ENCODE results near the gene ACOT9. TPM values are rescaled to one million over a fixed set of nuclear protein-coding genes. Genes with fewer than 3 reads are reported as not detected.

The ACOT9 gene
- total RNA-seq, 2 donors from 2014 or later: 23.6 to 26.0 TPM

- TF ChIP-seq CTCF (IDR thresholded peaks at IDR 0.05): no peak
- Histone ChIP-seq H3K9ac (ENCODE audit: low read depth in 2 of 2, low read length in 2 of 2) (no peak overlapping the region), H3K9me3 (no peaks in the 10 kb centered on the region), H3K4me3 (no peak overlapping the region), H3K4me1 (no peaks in the 10 kb centered on the region), H3K27me3 (no peaks in the 10 kb centered on the region), H3K36me3 (no peaks in the 10 kb centered on the region), H3K27ac (no peak overlapping the region)
- intact Hi-C loops (cut with DNase I): no loop called here
- DNase-seq: no peak
Observed at GRCh38 chrX:23770142-23770541, 27.1 kb upstream of the ACOT9 start.

GRCh38 chrX:23766650-23767551, 23.8 kb upstream of the ACOT9 start:
- no peak overlapping the region for H3K9ac ChIP-seq (ENCODE audit: low read depth in 2 of 2, low read length in 2 of 2)
- intact Hi-C loops (cut with DNase I): no loop called here
- no peaks in the 10 kb centered on the region for H3K4me1 ChIP-seq
- H3K36me3 ChIP-seq: no peaks in the 10 kb centered on the region
- H3K9me3 ChIP-seq: no peaks in the 10 kb centered on the region
- no peaks in the 10 kb centered on the region for H3K27me3 ChIP-seq
- no peak overlapping the region for H3K27ac ChIP-seq
- H3K4me3 ChIP-seq: no peak overlapping the region
- no peak for DNase-seq
- no peak for TF ChIP-seq CTCF (IDR thresholded peaks at IDR 0.05)

- Histone ChIP-seq H3K27ac (no peak overlapping the region), H3K27me3 (no peaks in the 10 kb centered on the region), H3K36me3 (no peaks in the 10 kb centered on the region), H3K4me1 (no peaks in the 10 kb centered on the region), H3K9me3 (no peaks in the 10 kb centered on the region), H3K4me3 (no peak overlapping the region), H3K9ac (ENCODE audit: low read depth in 2 of 2, low read length in 2 of 2) (no peak overlapping the region)
- intact Hi-C loops (cut with DNase I): no loop called here
- DNase-seq: no peak
- TF ChIP-seq CTCF (IDR thresholded peaks at IDR 0.05): no peak
Observed at GRCh38 chrX:23765868-23766267, 22.8 kb upstream of the ACOT9 start.

- intact Hi-C loops (cut with DNase I): no loop called here
Observed at GRCh38 chrX:23765449-23765848, 22.4 kb upstream of the ACOT9 start.

More at GRCh38 chrX:23765449-23765848, 22.4 kb upstream of the ACOT9 start:
- Histone ChIP-seq H3K9ac (ENCODE audit: low read depth in 2 of 2, low read length in 2 of 2) (no peak overlapping the region), H3K4me1 (no peaks in the 10 kb centered on the region), H3K27ac (no peak overlapping the region), H3K4me3 (no peak overlapping the region), H3K27me3 (no peaks in the 10 kb centered on the region), H3K36me3 (no peaks in the 10 kb centered on the region), H3K9me3 (no peaks in the 10 kb centered on the region)
- no peak for TF ChIP-seq CTCF (IDR thresholded peaks at IDR 0.05)
- no peak for DNase-seq

Measured in colonic mucosa (tissue), 4 donors.